OCI-LY7 (cell line): Measurements from ENCODE around the gene RAC2. TPM values are rescaled to one million over a fixed set of nuclear protein-coding genes. Genes with fewer than 3 reads are reported as not detected.

Experiments used
- BruUV-seq: library from RNA; stranded (reverse); fragments of 400-500 nt; replicated peaks from 2 replicates; lab custom pipeline; 2021; lab: Mats Ljungman, UMichigan
- CTCF ChIA-PET: fragments of 300-600 bp; sonication (Branson Sonifier 250); formaldehyde crosslinking; loops from one replicate; lab custom pipeline; 2022; ENCODE audit warnings: antibody characterized with exemption; ENCODE audit not compliant: unreplicated experiment; lab: Charles Lee
- POLR2A ChIA-PET: fragments of 300-600 bp; sonication (Branson Sonifier 250); formaldehyde crosslinking; loops from one replicate; lab custom pipeline; 2022; ENCODE audit warnings: antibody characterized with exemption; lab: Charles Lee
- DNase-seq: peaks from one replicate; pipeline ENCODE4 v3.0.0-alpha.2; 2015; ENCODE audit warnings: low spot score
- H2AFZ ChIP-seq: fragments of 200-600 bp; sonication (generic), shearing (Covaris generic); 2 replicates; pipeline ENCODE4 v1.6.1; 2014; ENCODE audit warnings: mild to moderate bottlenecking, antibody characterized with exemption, low read length, moderate library complexity
- H3K27ac ChIP-seq: fragments of 200-600 bp; sonication (generic); 2 replicates; pipeline ENCODE4 v1.5.1; 2014; ENCODE audit warnings: mixed run types, low read depth, mild to moderate bottlenecking, moderate library complexity, low read length, inconsistent platforms; ENCODE audit not compliant: poor library complexity, severe bottlenecking
- H3K36me3 ChIP-seq: fragments of 200-600 bp; sonication (generic); 2 replicates; pipeline ENCODE4 v1.6.1; 2014; ENCODE audit warnings: mild to moderate bottlenecking, antibody characterized with exemption, low read length, moderate library complexity, mixed read lengths; ENCODE audit not compliant: insufficient read depth
- H3K4me1 ChIP-seq: fragments of 200-600 bp; sonication (generic); 2 replicates; pipeline ENCODE4 v1.5.1; 2014; ENCODE audit warnings: mild to moderate bottlenecking, low read length; ENCODE audit not compliant: insufficient read depth, poor library complexity, severe bottlenecking
- H3K4me2 ChIP-seq: fragments of 200-600 bp; sonication (generic); 2 replicates; pipeline ENCODE4 v1.6.1; 2014; ENCODE audit warnings: mild to moderate bottlenecking, low read length
- H3K4me3 ChIP-seq: fragments of 200-600 bp; sonication (generic); 2 replicates; pipeline ENCODE4 v1.5.1; 2014; ENCODE audit warnings: mild to moderate bottlenecking, low read depth, low read length; ENCODE audit not compliant: poor library complexity, severe bottlenecking
- H3K79me2 ChIP-seq: fragments of 200-600 bp; sonication (generic); 2 replicates; pipeline ENCODE4 v1.6.1; 2016; ENCODE audit warnings: low read depth, mild to moderate bottlenecking, low read length, moderate library complexity, mixed read lengths; ENCODE audit not compliant: insufficient read depth
- H3K9me2 ChIP-seq: fragments of 200-600 bp; sonication (generic); 2 replicates; pipeline ENCODE4 v1.6.1; 2016; ENCODE audit warnings: mild to moderate bottlenecking, low read length, mixed read lengths; ENCODE audit not compliant: insufficient read depth
- H3K9me3 ChIP-seq: fragments of 200-600 bp; sonication (generic); 2 replicates; pipeline ENCODE4 v1.6.1; 2014; ENCODE audit warnings: mild to moderate bottlenecking, mixed run types, low read length, mixed read lengths
- H4K20me1 ChIP-seq: fragments of 200-600 bp; sonication (generic); 2 replicates; pipeline ENCODE4 v1.6.1; 2014; ENCODE audit warnings: mild to moderate bottlenecking, antibody characterized with exemption, low read length, moderate library complexity, mixed read lengths; ENCODE audit not compliant: insufficient read depth
- CTCF ChIP-seq: fragments of 200-600 bp; sonication (generic); conservative IDR thresholded peaks from 2 replicates; pipeline ENCODE4 v1.5.1; 2014; ENCODE audit warnings: mild to moderate bottlenecking, antibody characterized with exemption, low read length, moderate library complexity, mixed read lengths
- EZH2phosphoT487 ChIP-seq: fragments of 200-600 bp; sonication (generic); IDR thresholded peaks from 2 replicates; pipeline ENCODE4 v1.6.1; 2018; ENCODE audit warnings: low read depth, borderline replicate concordance, mild to moderate bottlenecking, mixed run types, antibody characterized with exemption, low read length, moderate library complexity, mixed read lengths
- intact Hi-C: fragments of 100-400 bp; cut with micrococcal nuclease; formaldehyde crosslinking; loops from one replicate; pipeline ENCODE4 v1.10.0; 2022; ENCODE audit not compliant: unreplicated experiment
- total RNA-seq, 2 experiments: library from RNA; depleted of rRNA in 1 of 2; stranded (reverse); fragments of >200 nt in 1 of 2; shearing (Covaris generic) in 1 of 2; gene quantifications; 2 replicates each; pipeline ENCODE4 v1.2.3, GENCODE V29; 2014 to 2022

The RAC2 gene
- total RNA-seq, 2 experiments from 2014 or later: 142 to 321 TPM

GRCh38 chr22:37242395-37242918 is 1.6 kb downstream of the RAC2 start:
- Histone ChIP-seq H3K9me3 (no peaks in the 10 kb centered on the region), H3K4me3 (peak overlapping the region; percentile 97), H3K9me2 (no peaks in the 10 kb centered on the region), H4K20me1 (peaks cover 5% of the 10 kb centered on the region; the same call in 1 of the 2 replicates), H3K4me2 (peak overlapping the region; percentile 99), H3K4me1 (peaks cover 81% of the 10 kb centered on the region), H2AFZ (no peak overlapping the region), H3K36me3 (peaks cover 56% of the 10 kb centered on the region), H3K27ac (peak overlapping the region; percentile 93), H3K79me2 (peaks cover 48% of the 10 kb centered on the region)
- intact Hi-C loops: loop anchor here (1.0 kb wide), 2 partner anchors 12 to 43 kb away; no protein-coding TSS in a partner anchor
- TF ChIP-seq EZH2phosphoT487: no peak
- DNase-seq: peak; percentile 89
- CTCF ChIA-PET: interaction anchor here (0.5 to 3.9 kb wide), 5 partner anchors 13 to 861 kb away, joined by 3 to 20 read pairs (median 4); no protein-coding TSS in a partner anchor
- POLR2A ChIA-PET: interaction anchor here (0.6 to 3.9 kb wide), 5 partner anchors 10 to 43 kb away, joined by 3 to 26 read pairs (median 3); no protein-coding TSS in a partner anchor
- no TSS peak for BruUV-seq

GRCh38 chr22:37241351-37242142 is 2.5 kb downstream of the RAC2 start:
- H3K9me3 ChIP-seq: no peaks in the 10 kb centered on the region
- peaks cover 87% of the 10 kb centered on the region for H3K4me1 ChIP-seq
- H3K27ac ChIP-seq: peak overlapping the region; percentile 93
- POLR2A ChIA-PET: interaction anchor here (0.6 to 3.9 kb wide), 4 partner anchors 12 to 42 kb away, joined by 3 to 26 read pairs (median 4); no protein-coding TSS in a partner anchor
- no peak for DNase-seq
- peaks cover 5% of the 10 kb centered on the region; the same call in 1 of the 2 replicates for H4K20me1 ChIP-seq
- H3K4me3 ChIP-seq: peak overlapping the region; percentile 97
- no TSS peak for BruUV-seq
- intact Hi-C loops: loop anchor here (1.0 kb wide), 2 partner anchors 11 to 42 kb away; no protein-coding TSS in a partner anchor
- peak overlapping the region; percentile 99 for H3K4me2 ChIP-seq
- peaks cover 63% of the 10 kb centered on the region for H3K36me3 ChIP-seq
- CTCF ChIA-PET: no interaction called here
- H3K9me2 ChIP-seq: no peaks in the 10 kb centered on the region
- no peak for TF ChIP-seq EZH2phosphoT487
- TF ChIP-seq CTCF: no peak
- peaks cover 50% of the 10 kb centered on the region for H3K79me2 ChIP-seq
- H2AFZ ChIP-seq: no peak overlapping the region

- peaks cover 69% of the 10 kb centered on the region for H3K36me3 ChIP-seq
- H2AFZ ChIP-seq: no peak overlapping the region
- peak overlapping the region; percentile 99 for H3K4me2 ChIP-seq
- peak overlapping the region; percentile 97 for H3K4me3 ChIP-seq
- intact Hi-C loops: no loop called here
- no peak for DNase-seq
- no peaks in the 10 kb centered on the region for H3K9me3 ChIP-seq
- H3K79me2 ChIP-seq: peaks cover 56% of the 10 kb centered on the region
- peaks cover 87% of the 10 kb centered on the region for H3K4me1 ChIP-seq
- CTCF ChIA-PET: no interaction called here
- peak overlapping the region; percentile 93 for H3K27ac ChIP-seq
- no peaks in the 10 kb centered on the region for H3K9me2 ChIP-seq
- POLR2A ChIA-PET: no interaction called here
- no TSS peak for BruUV-seq
- H4K20me1 ChIP-seq: peaks cover 11% of the 10 kb centered on the region; the same call in 1 of the 2 replicates
- TF ChIP-seq EZH2phosphoT487 (no peak), CTCF (no peak)
Measured at GRCh38 chr22:37240941-37241320, 3.1 kb downstream of the RAC2 start.
